Lower lobe of right lung (tissue), 2 donors: Measurements from ENCODE around the gene PDYN. TPM values are rescaled to one million over a fixed set of nuclear protein-coding genes. Genes with fewer than 3 reads are reported as not detected.

ENCODE experiments used
- ATAC-seq, 2 donors: fragments of 200-7000 bp; cut with Tn5 transposase; one replicate each; pipeline ENCODE4 v1.9.1; 2020 to 2022; ENCODE audit warnings: mild to moderate bottlenecking in 2 of 2, moderate library complexity in 2 of 2
- DNase-seq: peaks from one replicate; pipeline ENCODE4 v3.0.0-alpha.2; 2020
- H3K27ac ChIP-seq: fragments of 200-600 bp; one replicate; pipeline ENCODE4 v1.8.0; 2022
- H3K27me3 ChIP-seq: fragments of 200-600 bp; one replicate; pipeline ENCODE4 v1.8.0; 2022; ENCODE audit warnings: low read depth
- H3K36me3 ChIP-seq: fragments of 200-600 bp; one replicate; pipeline ENCODE4 v1.8.0; 2022; ENCODE audit warnings: mild to moderate bottlenecking
- H3K4me1 ChIP-seq: fragments of 200-600 bp; one replicate; pipeline ENCODE4 v1.8.0; 2022
- H3K4me3 ChIP-seq: fragments of 200-600 bp; one replicate; pipeline ENCODE4 v1.8.0; 2022; ENCODE audit warnings: mild to moderate bottlenecking
- H3K9me3 ChIP-seq: fragments of 200-600 bp; one replicate; pipeline ENCODE4 v1.8.0; 2022
- CTCF ChIP-seq: fragments of 200-600 bp; IDR thresholded peaks from one replicate; pipeline ENCODE4 v1.8.0; 2022; ENCODE audit warnings: antibody characterized with exemption, mild to moderate bottlenecking
- intact Hi-C: fragments of 100-400 bp; cut with DNase I; formaldehyde crosslinking; loops from one replicate; pipeline ENCODE4 v1.11.0; 2022
- total RNA-seq: library from RNA; stranded (reverse); fragmentation: NEBNext Ultra II Directional; extraction: Animal tissue kit (Norgen Biotek cat#: 25700); gene quantifications from one replicate; pipeline ENCODE4 v1.2.1, GENCODE V29; 2021
- donor health status: DM: no; HTN: yes; CAD: no; lungs with severe emphysema.

PDYN gene
- total RNA-seq, 1 donor from 2014 or later: not detected

GRCh38 chr20:1946442-1946761, 47.5 kb downstream of the PDYN start:
- Histone ChIP-seq H3K9me3 (no peaks in the 10 kb centered on the region), H3K4me1 (peaks cover 53% of the 10 kb centered on the region), H3K36me3 (no peaks in the 10 kb centered on the region), H3K4me3 (no peak overlapping the region), H3K27ac (peak overlapping the region; percentile 80), H3K27me3 (peaks cover 29% of the 10 kb centered on the region)
- no peak for TF ChIP-seq CTCF
- intact Hi-C loops: no loop called here
- ATAC-seq: peak in 1 of 2 donors; percentile 64
- no peak for DNase-seq

- no peaks in the 10 kb centered on the region for H3K36me3 ChIP-seq
- no peak overlapping the region for H3K4me3 ChIP-seq
- intact Hi-C loops: no loop called here
- peak overlapping the region; percentile 80 for H3K27ac ChIP-seq
- no peak for TF ChIP-seq CTCF
- peaks cover 53% of the 10 kb centered on the region for H3K4me1 ChIP-seq
- H3K9me3 ChIP-seq: no peaks in the 10 kb centered on the region
- ATAC-seq: peak in 1 of 2 donors; percentile 1
- DNase-seq: no peak
- H3K27me3 ChIP-seq: peaks cover 35% of the 10 kb centered on the region
Measured at GRCh38 chr20:1945660-1946059, 48.2 kb downstream of the PDYN start.

GRCh38 chr20:1945134-1945618, 48.7 kb downstream of the PDYN start:
- Histone ChIP-seq H3K4me1 (peaks cover 53% of the 10 kb centered on the region), H3K36me3 (no peaks in the 10 kb centered on the region), H3K4me3 (no peak overlapping the region), H3K27me3 (peaks cover 35% of the 10 kb centered on the region), H3K27ac (peak overlapping the region; percentile 80), H3K9me3 (no peaks in the 10 kb centered on the region)
- DNase-seq (peak; percentile 82), ATAC-seq (peak; percentile 67 to 76)
- intact Hi-C loops: no loop called here
- TF ChIP-seq CTCF: no peak

GRCh38 chr20:1944345-1945091, 49.3 kb downstream of the PDYN start:
- intact Hi-C loops: no loop called here
- Histone ChIP-seq H3K4me3 (no peak overlapping the region), H3K36me3 (peaks cover under 1% of the 10 kb centered on the region), H3K27me3 (peaks cover 35% of the 10 kb centered on the region), H3K27ac (peak overlapping the region; percentile 56), H3K4me1 (peaks cover 53% of the 10 kb centered on the region), H3K9me3 (no peaks in the 10 kb centered on the region)
- no peak for ATAC-seq
- TF ChIP-seq CTCF: no peak
- DNase-seq: no peak

- Histone ChIP-seq H3K27me3 (peaks cover 35% of the 10 kb centered on the region), H3K4me1 (peaks cover 48% of the 10 kb centered on the region), H3K36me3 (peaks cover 4% of the 10 kb centered on the region), H3K4me3 (no peak overlapping the region), H3K27ac (peak overlapping the region; percentile 56), H3K9me3 (no peaks in the 10 kb centered on the region)
- intact Hi-C loops: no loop called here
- ATAC-seq: peak; percentile 58 to 74
- DNase-seq: peak; percentile 76
- no peak for TF ChIP-seq CTCF
Measured at GRCh38 chr20:1943275-1944002, 50.4 kb downstream of the PDYN start.
